Heart left ventricle (tissue), 13 donors: ENCODE results near the gene C1QTNF2.

ENCODE experiments used
- CTCF ChIP-seq, 12 donors: fragments of 200-600 bp; sonication (generic) in 4 of 12; IDR thresholded peaks; one replicate each; pipeline versions ENCODE4 v1.5.0 to v1.8.0; 2018 to 2022; ENCODE audit warnings: antibody characterized with exemption in 12 of 12, mild to moderate bottlenecking in 5 of 12
- POLR2A ChIP-seq, 2 donors: fragments of 450-650 bp; IDR thresholded peaks; one replicate each; pipeline ENCODE4 v1.6.1; 2017; ENCODE audit warnings: antibody characterized with exemption in 2 of 2, mild to moderate bottlenecking in 2 of 2, moderate library complexity in 2 of 2
- donor health status: ischemic (EF 13 %, LVEDD 7.1; RV severe dilation, severe dysfunction).
- donor health status: DM: no; HTN: yes; CAD: no.
- donor health status: DM: no; HTN: no; CAD: no.
- donor health status: ischemic (EF 25% LVEDD 6.9; RV normal size, moderate dysfunction).
- donor health status: ischemic (EF 25% LVEDD 5.7; RV mildly dilated, moderate dysfunction).
- donor health status: ischemic (EF 35%, LVEDD 5.7; RV mildly dilated, moderate dysfunction).
- donor health status: nonischemic (EF 11% LVEDD 7.7; RV severe dilation, severe dysfunction).
- donor health status: DM: yes; HTN: yes; CAD: no.
- donor health status: PGD.
- donor health status: ischemic (EF 29% LVEDD 5.4; RV normal size, mild dysfunction).
- donor health status: nonischemic (EF 23%, LVEDD 6.1; RV moderate dilation, normal function).

- TF ChIP-seq POLR2A (IDR thresholded peaks at IDR 0.05), result no peak
- no peak for TF ChIP-seq CTCF (IDR thresholded peaks at IDR 0.05)
Measured at GRCh38 chr5:160359242-160359641, 11.2 kb downstream of the C1QTNF2 start.
